ENCODE measurements around the gene PHF23.

Gene PHF23

GRCh38 chr17:7237761-7238419 lies 1.4 kb downstream of the PHF23 start:
- peak; percentile 76 for DNase-seq

- DNase-seq = no peak
Measured at GRCh38 chr17:7237266-7237760, 1.9 kb downstream of the PHF23 start.

- DNase-seq = no peak
Measured at GRCh38 chr17:7236808-7237207, 2.4 kb downstream of the PHF23 start.

GRCh38 chr17:7235693-7236665 lies 3.3 kb downstream of the PHF23 start:
- no peak for DNase-seq

GRCh38 chr17:7234083-7234951 lies 4.9 kb downstream of the PHF23 start, which contains the start of gene DVL2:
Gene DVL2 (minus strand): TSS chr17:7234517. CDS start chr17:7234262, 255 bp downstream.
- DNase-seq = peak; percentile 93

GRCh38 chr17:7233701-7234082 lies 5.6 kb downstream of the PHF23 start:
- DNase-seq = peak; percentile 46

GRCh38 chr17:7232114-7232513 lies 7.1 kb downstream of the PHF23 start:
- no peak for DNase-seq

- no peak for DNase-seq
Measured at GRCh38 chr17:7229504-7229903, 9.8 kb downstream of the PHF23 start.

- DNase-seq = no peak
Measured at GRCh38 chr17:7228920-7229319, 10.3 kb downstream of the PHF23 start.

GRCh38 chr17:7226721-7227710 lies 12.2 kb downstream of the PHF23 start:
- DNase-seq = no peak

- no peak for DNase-seq
Measured at GRCh38 chr17:7225711-7226331, 13.4 kb downstream of the PHF23 start.

GRCh38 chr17:7224661-7225111 lies 14.6 kb downstream of the PHF23 start:
- no peak for DNase-seq

GRCh38 chr17:7224110-7224509 lies 15.1 kb downstream of the PHF23 start:
- no peak for DNase-seq

GRCh38 chr17:7223375-7223774 lies 15.9 kb downstream of the PHF23 start:
- no peak for DNase-seq

GRCh38 chr17:7222972-7223292 lies 16.3 kb downstream of the PHF23 start:
- DNase-seq = no peak

GRCh38 chr17:7222093-7222971 lies 16.9 kb downstream of the PHF23 start:
- no peak for DNase-seq

- DNase-seq = no peak
Measured at GRCh38 chr17:7221278-7222092, 17.8 kb downstream of the PHF23 start.

- DNase-seq = peak; percentile 58
Measured at GRCh38 chr17:7220593-7221277, 18.5 kb downstream of the PHF23 start.
